Sciatic nerve (tissue), 2 donors: Measurements from ENCODE around the gene KCNJ5. TPM values are rescaled to one million over a fixed set of nuclear protein-coding genes. Genes with fewer than 3 reads are reported as not detected.

Source experiments
- ATAC-seq: fragments of 200-7000 bp; cut with Tn5 transposase; one replicate; pipeline ENCODE4 v1.9.1; 2020; ENCODE audit warnings: mild to moderate bottlenecking, moderate library complexity
- DNase-seq: peaks from one replicate; pipeline ENCODE4 v3.0.0-alpha.2; 2020; ENCODE audit warnings: low spot score
- intact Hi-C: fragments of 100-400 bp; cut with DNase I; formaldehyde crosslinking; loops from one replicate; pipeline ENCODE4 v1.14.2; 2022
- total RNA-seq: library from RNA; stranded (reverse); fragmentation: NEBNext Ultra II Directional; extraction: Animal tissue kit (Norgen Biotek cat#: 25700); gene quantifications from one replicate; pipeline ENCODE4 v1.2.1, GENCODE V29; 2021
- donor health status: DM: no; HTN: no; CAD: no.
- donor health status: DM: no; HTN: no; CAD: no.

KCNJ5 gene
- total RNA-seq, 1 donor from 2014 or later: 2.5 TPM

- DNase-seq: no peak
- no peak for ATAC-seq
- intact Hi-C loops: no loop called here
These were observed 800 bp downstream of the KCNJ5 start for GRCh38 chr11:128891913-128892398.

DNA sequence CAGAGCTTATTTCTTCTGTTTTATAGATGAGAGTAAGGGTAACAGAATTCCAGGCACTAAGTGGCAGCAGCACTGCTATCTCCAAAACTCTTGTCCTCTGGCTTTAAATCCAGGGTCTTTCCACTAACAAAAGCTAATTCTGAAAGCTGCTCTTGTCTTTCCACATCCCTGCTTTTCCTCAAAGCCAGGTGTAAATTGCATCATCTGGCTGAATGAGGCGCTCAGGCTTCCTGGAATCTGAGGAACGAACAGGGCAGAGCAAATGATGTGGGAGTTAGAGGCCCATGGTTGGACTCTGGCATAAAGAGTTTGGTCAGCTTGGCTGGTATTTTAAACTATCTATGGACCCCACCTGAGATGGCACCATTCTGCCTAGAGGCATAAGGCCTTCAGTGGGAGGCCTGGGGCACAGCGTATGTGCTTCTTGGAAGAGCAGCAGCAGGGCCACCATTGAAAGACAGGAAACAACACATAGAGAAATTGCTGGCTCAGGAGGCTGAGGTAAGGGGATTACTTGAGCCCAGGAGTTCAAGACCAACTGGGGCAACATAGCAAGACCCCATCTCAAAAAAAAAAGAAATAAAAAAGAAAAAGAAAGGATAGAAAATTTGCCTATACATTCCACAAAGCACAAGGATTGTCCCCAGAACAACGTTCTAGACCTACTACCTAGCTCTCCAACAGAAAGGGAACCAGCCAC is 1.9 kb downstream of the KCNJ5 start:
- no peak for DNase-seq
- ATAC-seq: no peak
- intact Hi-C loops: no loop called here

DNA sequence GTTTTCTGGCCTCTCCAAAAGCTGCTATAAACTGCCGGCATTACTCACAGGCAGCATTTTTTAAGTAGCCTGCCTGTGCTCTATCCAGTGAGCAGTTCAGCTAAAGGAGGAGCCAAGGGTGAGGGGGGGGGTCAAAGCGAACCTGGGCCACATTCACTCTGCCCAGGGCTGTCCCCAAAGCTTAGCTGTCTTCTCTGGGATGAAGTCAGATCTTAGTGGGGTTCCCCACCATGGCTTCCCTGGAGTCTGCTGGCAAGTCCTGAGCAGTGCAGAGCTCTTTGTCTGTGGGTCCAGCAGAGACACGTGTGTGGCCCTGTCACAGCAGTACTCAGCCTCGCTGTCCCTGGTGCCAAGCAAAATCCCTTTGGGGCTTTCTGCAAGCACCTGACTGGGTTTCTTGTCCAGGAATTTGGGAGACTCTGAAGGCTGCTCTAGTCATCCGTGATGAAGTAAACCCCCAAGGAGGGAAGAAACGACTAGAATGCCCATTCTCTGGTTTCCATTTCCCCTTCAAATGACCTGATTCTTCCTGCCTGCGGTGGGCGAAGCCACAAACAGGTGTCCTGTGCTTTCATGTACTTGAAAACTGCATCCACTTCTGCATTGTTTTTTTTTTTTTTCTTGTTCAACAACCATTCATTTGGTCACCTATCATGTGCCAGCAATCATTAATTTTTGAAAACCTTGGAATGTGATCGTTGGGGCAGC is 2.6 kb downstream of the KCNJ5 start:
- ATAC-seq (no peak), DNase-seq (no peak)
- intact Hi-C loops: no loop called here

DNA sequence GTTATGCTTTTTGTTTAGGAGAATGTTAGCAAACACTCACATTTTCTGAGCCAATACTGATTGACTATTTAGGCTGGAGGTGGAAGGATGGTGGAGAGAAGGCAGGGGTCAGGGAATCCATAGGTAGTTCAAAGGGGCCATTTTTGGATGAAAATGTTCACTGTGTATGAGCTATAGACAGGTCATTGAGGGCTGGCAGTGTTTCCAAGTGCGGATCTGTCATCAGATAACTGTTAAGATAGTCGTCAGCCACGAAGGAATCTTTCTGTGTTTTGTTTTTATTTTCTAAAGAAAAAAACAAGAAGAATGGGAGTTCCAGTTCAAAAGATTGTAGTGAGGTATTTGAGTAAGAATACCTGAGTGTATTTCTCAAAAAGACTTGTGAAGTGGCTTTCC is 3.1 kb downstream of the KCNJ5 start:
- ATAC-seq: no peak
- intact Hi-C loops: no loop called here
- no peak for DNase-seq

DNA sequence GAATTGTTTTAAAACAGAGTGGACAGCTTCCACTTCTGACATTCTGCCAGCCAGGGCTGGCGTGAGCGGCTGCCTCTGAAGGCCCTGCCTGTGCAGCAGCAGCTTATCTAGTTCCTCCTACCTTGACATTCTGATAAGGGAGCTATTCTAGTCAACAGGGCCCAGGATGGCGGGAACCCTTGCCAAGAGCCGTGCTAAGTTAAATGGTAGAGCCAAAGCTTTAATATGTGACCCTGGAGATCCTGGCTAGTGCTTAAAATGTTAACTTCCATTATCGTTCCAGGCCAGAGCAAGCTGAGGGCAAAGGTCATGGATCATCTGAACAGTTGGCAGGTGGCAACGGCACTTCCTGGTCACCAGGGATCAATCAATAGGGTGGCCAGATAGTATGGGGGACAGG is 3.5 kb downstream of the KCNJ5 start:
- DNase-seq (no peak), ATAC-seq (no peak)
- intact Hi-C loops: no loop called here

DNA sequence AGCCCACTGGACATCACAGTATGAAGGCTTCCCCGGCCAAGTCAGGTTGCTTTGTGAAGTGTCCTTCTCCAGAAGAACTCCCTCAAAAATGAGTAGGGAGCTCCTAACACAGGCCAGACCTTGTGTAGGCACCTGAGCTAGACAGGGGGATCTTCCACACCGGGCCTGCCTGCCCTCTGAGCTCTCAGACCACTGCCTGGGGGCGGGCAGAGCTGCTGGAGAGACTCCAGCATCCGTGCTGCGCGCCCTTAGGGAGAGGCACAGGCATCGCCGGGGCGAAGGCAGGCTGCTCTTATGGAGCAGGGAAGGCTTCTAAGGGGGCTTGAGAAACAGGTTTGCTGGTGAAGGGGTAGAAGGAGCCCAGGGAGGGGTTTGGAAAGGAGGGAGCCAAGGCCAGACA is 4.4 kb downstream of the KCNJ5 start:
- DNase-seq (no peak), ATAC-seq (no peak)
- intact Hi-C loops: no loop called here

DNA sequence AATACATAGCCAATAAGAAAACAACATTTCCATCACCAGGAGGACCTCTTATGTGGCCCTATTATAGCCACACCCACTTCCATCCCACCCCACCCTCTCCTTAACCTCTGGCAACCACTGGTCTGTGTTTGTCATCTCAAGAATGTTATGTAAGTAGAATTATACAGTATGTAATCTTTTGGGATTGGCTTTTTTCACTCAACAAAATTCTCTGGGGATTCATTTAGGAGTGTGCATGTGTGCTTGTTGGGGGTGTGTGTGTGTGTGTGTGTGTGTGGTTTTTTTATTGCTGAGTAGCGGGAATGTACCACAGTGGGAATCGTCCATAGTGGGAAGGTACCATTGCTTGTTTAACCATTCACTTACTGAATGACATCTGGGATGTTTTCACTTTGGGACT is 5.2 kb downstream of the KCNJ5 start:
- ATAC-seq (no peak), DNase-seq (no peak)
- intact Hi-C loops: no loop called here

DNA sequence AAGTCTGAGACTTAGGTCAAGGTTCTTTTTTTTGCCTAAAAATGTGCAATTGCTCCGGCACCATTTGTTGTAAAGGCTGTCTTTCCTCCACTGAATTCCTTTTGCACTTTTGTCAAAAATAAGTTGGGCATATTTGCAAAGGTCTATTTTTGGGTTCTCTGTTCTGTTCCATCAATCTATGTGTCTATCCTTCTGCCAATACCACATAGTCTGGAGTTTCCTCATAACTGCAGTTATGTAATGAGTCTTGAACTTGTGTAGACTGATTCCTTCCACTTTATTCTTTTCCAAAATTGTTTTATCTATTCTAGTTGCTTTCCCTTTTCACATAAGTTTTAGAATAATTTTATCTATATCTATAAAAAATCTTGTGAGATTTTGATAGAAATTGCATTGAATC is 6.7 kb downstream of the KCNJ5 start:
- intact Hi-C loops: no loop called here
- no peak for DNase-seq
- ATAC-seq: no peak

- DNase-seq (no peak), ATAC-seq (no peak)
- intact Hi-C loops: no loop called here
These were observed 7.6 kb downstream of the KCNJ5 start for GRCh38 chr11:128898580-128899344.

DNA sequence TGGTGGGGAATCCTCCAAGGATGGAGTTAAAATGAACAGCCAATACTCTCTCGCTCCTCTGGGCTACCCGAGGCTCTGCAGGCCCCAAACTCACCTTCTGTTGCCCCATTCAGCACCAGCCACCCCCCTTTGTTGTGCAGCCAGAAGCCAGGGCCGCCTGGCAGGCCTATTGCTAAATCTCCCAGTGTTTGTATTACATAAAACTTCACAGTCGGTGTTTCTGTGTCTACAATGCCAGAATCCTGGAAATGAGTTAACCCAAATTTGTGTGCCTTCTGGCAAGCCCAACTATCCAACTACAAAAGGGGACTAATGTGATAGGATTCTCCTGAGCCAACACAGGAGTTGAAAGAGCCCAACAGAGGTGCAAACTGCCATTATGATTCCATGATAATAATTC is 9.3 kb downstream of the KCNJ5 start:
- intact Hi-C loops: no loop called here
- ATAC-seq: no peak
- DNase-seq: no peak

- DNase-seq (no peak), ATAC-seq (no peak)
- intact Hi-C loops: no loop called here
These were observed 10.7 kb downstream of the KCNJ5 start for GRCh38 chr11:128901653-128902514.

DNA sequence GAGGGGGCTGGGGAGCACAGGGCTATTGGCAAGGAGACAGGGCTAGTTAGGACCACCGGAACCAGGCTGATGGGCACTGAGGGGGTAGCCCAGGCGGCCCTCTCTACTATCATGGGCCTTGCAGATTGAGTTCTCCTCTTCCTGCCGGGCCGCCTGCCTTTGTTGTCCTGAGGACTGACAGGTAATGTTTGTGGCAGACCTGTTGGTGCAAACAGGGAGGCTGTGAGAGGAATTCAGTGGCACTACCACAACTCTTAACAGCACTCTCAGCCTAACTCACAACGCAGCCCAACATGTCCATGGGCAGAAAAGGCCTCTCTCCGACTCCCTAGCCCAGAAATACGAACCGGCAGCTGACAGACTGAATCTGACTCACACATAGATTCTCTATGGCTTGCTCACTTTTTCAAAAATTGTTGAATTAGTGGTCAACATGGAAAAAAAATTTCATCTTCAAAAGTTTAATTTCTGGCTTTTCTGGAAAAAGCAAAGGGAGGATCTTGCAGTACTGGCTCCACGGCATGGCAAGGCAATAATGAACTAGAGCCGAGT is 11.4 kb downstream of the KCNJ5 start:
- DNase-seq (no peak), ATAC-seq (no peak)
- intact Hi-C loops: no loop called here

DNA sequence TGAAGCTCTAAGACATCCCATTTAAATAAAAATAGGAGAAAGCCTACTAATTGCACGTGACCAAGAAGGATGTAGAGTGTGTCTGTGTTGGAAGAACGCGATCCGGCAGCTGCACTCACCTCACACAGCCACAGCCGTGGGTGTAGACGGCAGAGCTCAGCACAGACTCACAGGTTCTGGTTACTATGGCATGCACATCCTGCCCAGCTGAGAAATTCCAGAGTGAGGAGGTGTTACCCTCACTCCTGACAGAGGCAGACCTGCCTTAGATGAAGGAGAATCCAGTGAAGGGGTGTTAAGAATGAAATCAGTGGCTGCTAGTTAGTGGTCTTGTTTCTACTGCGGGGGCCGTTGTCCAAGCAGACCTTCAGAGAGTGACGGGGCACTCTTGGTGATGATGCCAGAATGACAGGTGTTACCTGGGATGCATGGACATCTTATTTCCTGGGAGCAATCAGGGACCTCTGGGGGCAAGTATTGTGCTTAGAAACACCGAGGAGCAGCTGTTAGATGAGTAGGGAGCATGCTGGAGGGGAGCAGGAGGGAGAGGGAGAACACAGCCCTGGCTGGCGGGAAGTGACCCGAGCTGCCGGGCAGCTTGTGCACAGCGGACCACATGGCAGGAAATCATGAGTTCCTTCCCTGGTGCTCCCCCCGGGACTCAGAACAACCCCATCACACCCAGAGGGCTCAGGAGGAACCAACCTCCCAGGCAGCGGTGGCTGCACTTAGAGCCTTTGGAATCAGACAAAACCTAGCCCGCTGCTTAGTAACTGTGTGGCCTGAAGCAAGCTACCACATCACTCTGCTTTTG is 12.3 kb downstream of the KCNJ5 start:
- DNase-seq (peak; percentile 69), ATAC-seq (peak; percentile 51)
- intact Hi-C loops: no loop called here

DNA sequence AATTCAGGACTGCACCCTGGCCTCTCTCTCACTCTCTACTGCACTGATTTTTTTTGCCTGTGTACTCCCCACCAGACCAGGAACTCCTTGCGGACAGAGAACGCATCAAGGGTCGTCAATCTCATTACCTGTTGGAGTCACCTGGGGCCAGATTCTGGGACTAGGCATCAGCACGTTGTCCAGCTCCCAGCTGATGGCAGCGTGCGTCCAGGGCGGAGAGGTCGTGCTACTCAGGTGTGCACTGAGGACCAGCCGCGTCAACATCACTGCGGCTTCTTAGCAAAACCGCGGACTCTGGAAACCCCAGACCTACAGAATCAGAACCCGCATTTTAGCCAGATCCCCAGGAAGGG is 13.1 kb downstream of the KCNJ5 start:
- intact Hi-C loops: no loop called here
- DNase-seq (no peak), ATAC-seq (no peak)

DNA sequence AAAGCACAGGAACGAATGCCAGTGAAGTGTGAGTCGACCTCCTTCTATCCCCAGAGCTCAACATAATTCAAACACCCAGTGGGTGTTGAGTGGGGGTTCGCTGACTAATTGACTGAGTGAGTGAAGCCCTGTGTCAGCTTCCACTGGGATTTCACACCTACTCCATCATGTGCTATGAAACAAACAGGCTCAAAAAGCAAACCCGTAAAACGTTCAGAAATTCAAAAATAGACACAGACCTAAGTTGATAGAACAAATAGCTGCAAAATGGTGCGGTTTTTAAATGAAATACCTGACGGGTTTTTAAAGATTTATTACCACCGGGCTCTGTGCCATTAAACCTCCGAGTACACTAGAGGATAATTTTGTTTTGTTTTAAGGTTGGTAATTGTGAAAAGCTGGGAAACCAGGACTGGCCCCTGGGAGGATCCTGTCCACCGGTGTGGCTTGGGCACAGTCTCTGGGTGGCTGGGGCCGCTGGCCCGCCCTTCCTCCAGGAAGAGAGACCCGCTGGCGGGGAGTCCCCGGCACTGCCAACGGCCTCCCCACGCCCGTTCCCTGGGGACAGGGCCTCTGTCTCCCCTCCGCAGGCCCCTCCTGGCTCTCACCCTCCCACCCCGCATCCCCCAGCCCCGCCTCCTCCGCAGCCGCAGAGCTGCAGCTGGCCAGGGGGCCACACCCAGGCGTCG is 13.6 kb downstream of the KCNJ5 start:
- DNase-seq (no peak), ATAC-seq (peak; percentile 50)
- intact Hi-C loops: loop anchor here (5.0 kb wide), 1 partner anchor 1748 kb away; no protein-coding TSS in a partner anchor

DNA sequence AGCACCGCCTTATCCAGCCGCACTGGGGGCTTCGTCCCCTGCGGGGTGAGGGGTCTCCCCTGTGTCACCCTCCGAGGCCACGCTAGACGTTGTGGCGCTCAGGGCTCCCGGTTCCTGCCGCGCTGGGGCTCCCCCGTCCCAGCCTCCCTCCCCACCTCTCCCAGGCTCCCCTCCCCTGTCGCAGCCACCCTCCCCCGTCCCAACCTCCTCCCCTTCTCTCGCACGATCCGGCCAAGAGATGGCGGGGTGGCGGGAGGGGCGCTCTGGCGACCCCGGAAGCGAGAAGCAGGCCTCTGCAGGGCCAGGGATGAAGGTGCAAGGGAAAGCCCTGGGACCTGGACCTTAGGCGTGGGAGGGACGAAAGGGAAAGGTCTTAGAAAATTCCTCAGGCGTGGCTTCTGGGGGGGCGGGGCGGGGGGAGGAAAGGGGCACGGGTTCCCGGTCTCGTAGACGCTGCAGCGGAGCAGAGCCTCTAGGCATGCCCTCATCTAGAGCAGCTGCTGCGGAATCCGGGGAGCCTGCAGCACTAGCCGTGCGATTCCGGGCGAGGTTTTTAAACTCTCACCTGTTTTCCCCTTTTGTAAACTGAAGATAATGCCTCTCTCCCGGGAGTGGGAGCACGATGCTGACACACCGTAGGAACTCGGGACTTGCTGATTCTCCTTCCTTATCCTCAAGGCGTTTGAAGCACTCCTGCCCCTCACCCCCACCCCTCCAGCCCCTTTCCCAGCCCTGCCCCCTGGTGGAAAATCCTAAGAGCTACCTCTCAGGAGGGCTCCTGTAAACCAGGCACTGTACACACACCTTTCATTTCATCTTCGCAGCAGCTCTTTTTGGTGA is 14.4 kb downstream of the KCNJ5 start:
- peak; percentile 67 for ATAC-seq
- no peak for DNase-seq
- intact Hi-C loops: loop anchor here (1.0 to 5.0 kb wide), 2 partner anchors 37 to 1747 kb away; partner anchors contain the start of gene TP53AIP1
